HL-60/S4 treated with retinoic acid at 250 ng/mL for 4 days and 3 days (cell line): ENCODE results near the gene AHRR.
"Not testable (repeated sequence)": the region's sequence is repeated elsewhere in the genome, so short reads cannot be mapped to it uniquely, and the experiment has no call there.

Experiments used
- in situ Hi-C: fragments of 300-500 bp; cut with MboI; formaldehyde crosslinking; loops from 2 replicates; pipeline ENCODE4 v1.7.0; 2022; ENCODE audit warnings: low sequenced_read_pairs

The AHRR gene

DNA sequence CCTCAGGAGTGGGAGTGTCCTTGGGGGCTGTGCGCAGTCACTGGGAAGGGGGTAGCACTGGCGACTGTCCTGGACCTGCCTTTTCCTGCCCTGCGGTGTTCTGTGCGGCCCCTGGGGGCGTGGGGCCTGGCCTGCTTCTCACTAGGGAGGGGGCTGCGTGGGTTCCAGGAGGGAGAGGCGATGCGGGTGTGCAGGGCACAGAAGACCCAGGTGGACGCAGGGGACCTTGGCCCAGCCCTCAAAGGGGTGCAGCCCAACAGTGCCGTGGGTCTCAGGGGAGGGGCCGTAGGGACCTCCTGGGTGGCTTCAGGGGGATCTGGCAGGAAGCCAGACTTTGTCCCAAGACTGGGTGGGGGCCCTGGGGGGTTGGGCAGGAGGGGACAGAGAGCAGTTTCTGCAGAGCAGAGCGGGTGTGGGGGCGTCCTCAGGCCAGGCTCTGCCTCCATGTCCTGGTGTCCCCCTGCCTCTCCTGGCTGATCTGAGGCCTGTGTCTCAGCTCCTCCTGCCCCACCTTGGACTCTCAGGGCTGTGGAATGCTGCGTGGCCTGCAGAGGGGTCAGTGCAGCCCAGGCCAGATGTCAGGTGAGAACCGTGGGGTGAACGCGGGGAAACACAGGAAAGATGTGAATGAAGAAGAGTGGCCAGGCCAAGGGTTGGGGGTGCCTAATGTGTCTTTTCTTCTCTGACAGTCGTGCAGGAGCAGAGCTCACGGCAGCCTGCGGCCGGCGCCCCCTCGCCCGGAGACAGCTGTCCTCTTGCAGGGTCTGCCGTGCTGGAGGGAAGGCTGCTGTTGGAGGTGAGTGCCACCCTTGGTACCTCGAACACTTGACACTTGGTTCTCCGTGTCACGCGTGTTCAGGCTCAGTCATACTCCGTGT is 54.6 kb downstream of the AHRR start:
- in situ Hi-C loops: no loop called here

DNA sequence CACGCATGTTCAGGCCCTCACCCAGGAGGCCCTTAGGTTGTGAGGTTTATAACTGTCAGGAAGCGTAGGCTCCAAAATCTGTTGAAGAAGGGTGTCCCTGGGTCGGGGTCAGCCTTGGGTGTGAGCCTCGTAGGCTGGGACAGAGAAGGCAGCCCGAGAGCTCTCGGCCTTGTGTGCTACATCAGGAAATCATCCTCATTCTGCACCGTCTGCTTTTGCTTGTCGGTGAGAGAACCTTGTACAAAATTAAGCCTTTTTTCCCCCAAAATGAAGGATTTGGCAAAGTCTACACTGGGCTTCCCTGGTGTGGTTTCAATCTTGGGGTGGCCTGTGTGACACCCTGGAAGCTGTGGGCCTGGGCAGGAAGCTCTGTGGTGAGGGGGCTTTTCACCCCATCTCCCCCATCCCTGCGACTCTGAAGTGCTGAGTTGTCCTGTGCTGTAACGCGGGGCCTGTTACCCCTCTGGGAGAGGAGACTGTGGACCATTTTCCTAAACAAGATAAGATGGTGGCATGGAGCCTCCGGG is 55.3 kb downstream of the AHRR start:
- in situ Hi-C loops: no loop called here

DNA sequence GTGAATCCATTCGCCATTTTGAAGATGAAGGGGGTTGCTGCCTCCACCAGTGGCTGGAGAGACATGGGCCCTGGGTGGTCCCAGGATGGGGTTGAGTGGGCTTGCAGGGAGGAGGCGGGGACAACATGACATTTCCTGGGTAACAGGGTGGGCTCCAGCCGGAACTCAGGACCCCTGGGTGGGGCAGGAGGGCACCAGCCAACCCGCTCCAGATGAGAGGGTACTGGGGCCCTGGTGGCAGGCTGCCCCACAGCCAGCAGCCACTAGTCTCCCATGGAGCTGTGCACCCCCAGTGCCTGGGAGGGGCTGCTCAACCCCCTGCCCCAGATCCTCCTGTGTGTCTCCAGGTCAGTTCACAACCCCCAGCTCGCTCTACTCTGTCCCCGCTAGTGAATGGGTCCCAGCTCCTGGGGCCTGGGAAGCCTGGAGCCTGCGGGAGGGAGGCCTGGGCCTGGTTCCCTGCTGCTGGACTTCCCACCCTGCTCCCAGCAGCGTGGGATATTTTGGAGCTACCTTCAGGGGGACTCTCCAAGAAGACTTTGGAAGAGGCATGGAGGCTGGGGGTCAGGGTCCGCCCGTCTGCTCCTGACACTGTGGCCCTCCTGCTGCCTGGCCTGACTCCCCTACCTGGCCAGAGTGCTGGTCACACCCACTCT is 55.9 kb downstream of the AHRR start:
- in situ Hi-C loops: no loop called here

DNA sequence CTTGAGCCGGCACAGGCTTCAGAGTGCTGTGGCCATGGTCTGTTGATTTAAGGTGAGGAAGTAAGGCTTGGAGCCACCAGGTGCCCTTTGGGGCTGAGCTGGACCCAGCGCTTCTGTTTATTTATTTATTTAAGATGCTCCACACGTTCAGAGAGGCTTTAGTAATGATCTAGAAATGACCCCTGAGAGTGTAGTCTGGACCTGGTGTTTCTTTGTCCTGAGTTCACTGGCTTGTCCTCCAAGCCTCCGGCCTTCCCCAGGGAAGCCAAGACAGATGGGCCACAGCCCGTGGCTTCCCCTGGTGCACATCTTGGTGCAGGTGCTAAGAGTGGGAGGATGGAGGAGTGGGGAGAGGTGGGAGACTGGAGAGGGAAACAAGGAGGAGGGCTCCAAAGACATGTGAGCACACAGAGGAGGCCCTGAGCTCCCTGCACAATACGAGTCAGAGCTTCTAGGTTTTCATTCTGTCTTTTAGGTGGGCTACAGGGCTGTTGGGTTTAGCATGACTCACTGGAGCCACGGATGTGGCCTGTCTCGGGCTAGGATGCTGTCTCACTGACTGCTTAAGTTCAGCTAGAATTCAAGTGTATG is 56.9 kb downstream of the AHRR start:
- in situ Hi-C loops: no loop called here

DNA sequence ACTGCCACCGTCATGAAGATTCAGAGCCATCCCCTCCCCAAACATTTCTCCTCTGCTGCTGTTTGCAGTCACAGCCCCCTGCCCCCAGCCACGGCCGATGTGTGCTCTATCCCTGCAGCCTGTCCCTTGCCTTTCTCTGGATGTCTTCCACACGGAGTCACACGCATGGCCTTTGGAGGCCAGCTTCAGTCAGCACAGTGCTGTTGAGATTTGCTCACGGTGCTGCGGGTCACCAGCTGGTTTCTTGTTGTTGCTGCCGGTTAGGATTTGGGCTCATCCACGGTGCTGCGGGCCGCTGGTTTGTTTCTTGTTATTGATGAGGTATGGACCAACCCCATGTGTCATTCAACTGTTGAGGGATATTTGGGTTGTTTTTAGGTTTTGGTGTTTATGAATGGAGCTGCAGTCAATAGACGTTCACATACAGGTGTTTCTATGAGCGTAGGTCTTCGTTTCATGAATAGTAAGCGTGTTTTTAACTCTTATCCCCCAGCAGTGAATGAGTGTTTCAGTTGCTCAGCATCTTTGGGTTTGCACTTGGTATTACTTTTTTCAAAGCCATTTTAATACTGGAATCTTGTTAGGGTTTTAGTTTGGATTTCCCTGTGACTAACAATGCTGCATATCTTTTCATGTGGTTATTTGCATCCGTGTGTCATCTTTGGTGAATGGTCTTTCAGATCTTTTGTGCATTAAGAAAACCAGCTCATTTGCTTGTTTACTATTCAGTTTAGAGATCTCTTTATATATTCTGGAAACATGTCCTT is 57.6 kb downstream of the AHRR start:
- in situ Hi-C loops: no loop called here

DNA sequence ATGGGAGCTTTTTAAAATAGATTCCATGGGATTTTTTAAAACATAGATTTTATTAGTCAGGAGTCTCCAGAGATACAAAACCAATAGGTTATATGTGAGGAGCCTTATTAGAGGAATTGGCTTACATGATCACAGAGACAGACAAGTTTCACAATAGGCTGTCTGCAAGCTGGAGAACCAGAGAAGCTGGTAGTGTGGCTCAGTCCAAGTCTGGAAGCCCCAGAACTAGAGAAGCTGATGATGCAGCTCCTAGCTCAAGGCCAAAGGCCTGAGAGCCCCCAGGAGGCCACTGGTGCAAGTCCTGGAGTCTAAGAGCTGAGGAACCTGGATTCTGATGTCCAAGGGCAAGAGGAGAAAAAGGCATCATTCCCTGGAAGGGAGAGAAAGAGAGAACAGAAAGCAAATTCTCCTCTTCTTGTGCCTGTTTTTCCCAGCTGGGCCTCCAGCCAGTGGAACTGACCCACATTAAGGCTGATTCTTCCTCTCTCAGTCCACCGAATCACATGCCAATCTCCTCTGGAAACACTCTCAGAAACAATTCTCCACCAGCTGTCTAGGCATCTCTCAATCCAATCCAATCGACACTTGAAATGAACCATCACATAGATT is 59.3 kb downstream of the AHRR start:
- in situ Hi-C loops: no loop called here

DNA sequence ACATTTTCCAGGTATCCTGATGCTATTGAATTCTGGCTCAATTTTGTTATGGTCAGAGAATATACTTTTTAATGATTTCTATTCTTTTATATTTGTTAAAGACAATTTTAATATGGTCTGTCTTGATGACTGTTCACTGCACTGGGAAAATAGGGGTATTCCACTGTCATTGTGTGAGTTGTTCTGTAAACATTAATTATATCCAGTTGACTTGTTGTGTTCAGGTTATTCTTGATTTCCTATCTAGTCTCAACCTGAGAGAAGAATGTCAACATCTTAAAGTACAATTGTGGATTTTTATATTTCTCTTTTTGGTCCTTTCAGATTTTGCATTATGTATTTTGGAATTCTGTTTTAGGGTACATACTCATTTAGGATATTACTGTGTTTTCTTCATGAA is 61.6 kb downstream of the AHRR start:
- in situ Hi-C loops: no loop called here

DNA sequence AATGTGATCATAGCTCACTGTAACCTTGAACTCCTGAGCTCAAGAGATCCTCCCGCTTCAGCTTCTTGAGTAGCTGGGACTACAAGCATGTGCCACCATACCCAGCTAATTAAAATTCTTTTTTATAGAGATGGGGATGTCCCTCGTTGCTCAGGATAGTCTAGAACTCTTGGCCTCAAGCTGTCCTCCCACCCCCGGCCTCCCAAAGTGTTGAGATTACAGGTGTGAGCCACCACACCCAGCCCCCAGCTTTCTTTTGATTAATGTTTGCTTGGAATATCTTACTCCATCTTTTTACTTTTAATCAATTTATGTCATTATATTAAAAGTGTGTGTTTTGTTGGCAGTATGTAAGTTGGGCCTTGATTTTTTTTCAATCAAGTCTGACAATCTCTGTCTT is 62.1 kb downstream of the AHRR start:
- in situ Hi-C loops: no loop called here

DNA sequence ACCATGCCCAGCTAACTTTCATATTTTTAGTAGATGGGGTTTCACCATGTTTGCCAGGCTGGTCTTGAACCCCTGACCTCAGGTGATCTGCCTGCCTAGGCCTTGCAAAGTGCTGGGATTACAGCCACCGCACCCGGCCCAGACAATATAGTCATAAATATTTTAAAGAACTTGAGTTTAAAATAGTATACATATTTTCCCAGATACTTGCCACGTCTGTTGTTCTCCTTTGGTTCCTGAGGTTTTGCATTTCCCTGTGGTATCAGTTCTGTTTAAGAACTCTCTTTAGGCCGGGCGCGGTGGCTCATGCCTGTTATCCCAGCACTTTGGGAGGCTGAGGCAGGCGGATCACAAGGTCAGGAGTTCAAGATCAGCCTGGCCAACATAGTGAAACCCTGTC is 63.1 kb downstream of the AHRR start:
- in situ Hi-C loops: not testable (repeated sequence)

DNA sequence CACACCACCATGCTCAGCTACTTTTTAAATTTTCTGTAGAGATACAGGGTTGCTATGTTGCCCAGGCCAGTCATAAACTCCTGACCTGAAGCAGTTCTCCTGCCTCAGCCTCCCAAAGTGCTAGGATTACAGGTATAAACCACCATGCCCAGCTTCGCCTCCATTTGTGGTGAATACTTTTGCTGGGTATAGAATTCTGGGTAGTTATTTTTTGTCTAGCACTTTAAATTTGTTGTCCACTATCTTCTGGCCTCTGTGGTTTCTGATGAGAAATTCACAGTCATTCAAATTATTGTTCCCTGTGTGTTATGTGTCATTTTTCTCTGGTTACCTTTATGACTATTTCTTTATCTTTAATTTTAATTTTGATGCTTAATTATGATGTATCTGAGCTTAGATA is 63.8 kb downstream of the AHRR start:
- in situ Hi-C loops: no loop called here

DNA sequence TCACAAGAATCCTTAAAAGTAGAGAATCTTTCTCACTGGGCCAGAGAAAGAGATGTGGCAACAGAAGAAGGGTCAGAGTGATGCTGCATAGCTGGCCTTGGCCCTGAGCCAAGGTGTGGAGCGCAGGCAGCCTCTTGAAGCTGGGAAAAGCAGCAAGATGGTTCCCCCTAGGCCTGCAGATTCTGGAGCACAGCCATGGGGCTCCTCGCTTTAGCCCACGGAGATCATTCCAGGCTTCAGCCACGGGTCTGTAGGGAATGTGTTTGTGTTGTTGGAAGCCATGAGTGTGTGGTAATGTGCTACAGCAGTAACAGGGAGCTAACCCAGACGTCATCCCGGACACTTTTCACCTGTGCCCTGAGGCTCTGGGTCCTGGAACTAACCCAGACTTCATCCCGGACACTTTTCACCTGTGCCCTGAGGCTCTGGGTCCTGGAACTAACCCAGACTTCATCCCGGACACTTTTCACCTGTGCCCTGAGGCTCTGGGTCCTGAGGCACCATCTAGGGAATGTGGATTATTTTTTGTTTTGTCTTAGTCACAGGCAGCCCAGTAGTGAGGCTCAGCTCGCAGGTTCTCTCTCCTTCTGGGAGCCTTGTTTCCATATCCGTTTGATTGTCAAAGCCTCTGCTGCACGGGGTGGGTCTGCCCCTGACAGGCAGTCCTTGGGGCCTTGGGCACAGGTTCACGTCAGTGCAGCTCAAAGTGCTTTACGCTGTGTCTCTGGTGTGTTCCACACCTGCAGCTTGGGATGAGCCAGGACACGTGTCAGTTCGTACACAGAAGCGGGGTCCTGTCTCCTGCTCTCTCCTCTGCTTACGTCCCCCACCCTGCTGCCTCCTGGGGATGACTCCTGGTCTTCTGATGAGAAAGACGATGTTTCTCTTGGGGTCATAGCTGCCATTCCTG is 65.2 kb downstream of the AHRR start:
- in situ Hi-C loops: no loop called here

DNA sequence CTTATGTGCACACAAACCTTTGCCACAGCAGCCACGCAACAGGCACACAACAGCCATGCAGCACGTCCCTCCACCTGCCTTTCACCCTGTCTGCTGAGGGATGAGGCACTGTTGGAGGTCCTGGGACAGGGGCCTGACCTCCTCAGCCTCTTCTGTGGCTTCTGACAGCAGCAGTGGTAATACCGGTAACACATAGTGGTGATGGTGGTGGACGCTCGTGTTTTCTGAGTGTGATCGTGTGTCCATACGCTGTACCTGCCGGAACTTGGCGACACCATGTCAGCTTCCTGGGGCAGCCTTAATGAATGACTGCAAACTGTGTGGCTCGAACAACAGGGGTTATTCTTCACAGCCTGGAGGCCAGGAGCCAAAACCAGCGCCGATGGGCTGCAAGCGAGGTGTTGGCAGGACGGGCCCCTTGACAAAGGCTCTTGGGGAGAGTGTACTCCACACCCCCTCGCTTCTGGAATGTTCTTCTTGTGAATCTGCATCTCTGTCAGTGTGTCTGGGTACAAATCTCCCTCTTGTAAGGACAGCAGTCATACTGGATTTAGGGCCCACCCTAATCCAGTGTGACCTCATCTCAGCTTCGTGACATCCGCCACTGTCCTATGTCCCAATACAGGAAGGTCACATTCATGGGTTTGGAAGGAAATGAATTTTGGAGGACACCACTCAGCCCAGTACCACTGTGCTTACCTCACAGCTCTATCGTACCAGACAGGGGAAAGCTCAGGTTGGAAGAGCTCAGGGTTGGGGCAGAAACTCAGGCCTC is 66.2 kb downstream of the AHRR start:
- in situ Hi-C loops: no loop called here

DNA sequence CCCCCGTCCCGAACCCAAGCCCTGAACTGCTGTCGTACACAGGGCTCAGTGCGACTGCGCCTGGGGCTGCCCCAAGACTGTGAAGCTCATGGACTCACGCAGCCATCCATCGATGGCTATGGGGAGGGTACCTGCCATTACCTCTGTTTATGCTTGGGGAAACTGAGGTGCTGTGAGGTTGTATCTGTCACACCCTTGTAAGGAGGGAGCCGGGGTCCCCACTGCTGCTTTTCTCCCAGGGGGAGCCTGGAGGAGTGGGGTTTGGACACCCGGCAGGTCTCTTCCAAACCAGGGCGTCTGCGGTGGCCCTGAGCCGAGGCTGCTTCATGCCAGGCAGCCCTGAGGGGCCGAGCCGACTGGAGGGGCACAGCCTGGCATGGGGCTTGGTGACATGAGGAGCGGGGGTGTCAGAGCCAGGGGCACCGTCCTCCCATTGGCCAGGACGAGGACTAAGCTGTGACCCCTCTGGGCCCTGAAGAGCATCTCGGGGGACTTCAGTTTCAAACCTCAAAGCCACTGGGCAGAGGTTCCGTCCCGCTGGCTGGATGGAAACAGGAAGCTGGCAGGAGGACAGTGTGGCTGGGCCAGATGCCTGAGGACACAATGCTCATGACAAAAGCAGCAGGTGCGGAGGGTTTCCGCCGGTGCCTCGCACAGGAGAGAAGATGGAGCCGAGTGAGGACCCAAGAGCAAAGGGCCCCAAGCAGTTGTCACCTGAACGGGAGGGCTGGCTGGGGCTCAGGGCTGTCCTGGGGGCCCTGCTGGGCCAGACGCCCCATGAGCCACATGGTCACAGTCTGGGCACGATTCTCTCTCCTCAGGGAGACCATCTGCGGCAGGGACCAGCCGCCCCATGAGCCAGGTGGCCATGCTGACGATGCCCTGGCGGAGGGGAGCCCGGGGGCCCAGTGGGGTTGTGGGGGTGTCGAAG is 67.0 kb downstream of the AHRR start:
- in situ Hi-C loops: no loop called here

DNA sequence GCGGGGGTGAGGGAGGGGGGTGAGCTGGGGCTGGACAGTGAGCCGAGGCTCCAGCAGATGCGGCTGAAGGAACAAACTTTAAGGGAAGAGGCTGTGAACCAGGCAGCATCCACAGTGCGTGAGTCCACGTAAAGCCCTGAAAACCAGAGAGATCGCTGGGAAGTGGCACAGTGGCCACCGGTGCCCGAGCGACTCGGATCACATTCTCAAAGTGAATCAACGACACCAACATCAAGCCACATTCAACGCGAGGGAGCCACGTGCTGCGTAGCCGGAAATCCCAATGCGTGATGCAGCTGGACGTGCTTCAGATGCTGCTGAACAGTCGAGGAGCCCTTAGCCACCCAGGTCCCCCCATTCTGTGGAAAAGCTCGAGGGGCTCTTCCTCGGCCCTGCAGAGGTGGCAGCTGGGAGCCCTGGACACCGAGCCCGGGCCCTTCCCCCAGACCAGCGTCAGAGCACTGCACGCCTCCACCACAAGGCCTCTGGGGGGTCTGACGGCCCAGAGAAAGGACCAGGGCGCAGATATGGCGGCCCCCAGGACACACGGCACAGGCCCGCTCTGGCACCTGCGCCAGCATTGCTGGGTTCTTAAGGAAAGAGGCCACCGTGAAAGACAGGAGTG is 67.8 kb downstream of the AHRR start:
- in situ Hi-C loops: no loop called here

DNA sequence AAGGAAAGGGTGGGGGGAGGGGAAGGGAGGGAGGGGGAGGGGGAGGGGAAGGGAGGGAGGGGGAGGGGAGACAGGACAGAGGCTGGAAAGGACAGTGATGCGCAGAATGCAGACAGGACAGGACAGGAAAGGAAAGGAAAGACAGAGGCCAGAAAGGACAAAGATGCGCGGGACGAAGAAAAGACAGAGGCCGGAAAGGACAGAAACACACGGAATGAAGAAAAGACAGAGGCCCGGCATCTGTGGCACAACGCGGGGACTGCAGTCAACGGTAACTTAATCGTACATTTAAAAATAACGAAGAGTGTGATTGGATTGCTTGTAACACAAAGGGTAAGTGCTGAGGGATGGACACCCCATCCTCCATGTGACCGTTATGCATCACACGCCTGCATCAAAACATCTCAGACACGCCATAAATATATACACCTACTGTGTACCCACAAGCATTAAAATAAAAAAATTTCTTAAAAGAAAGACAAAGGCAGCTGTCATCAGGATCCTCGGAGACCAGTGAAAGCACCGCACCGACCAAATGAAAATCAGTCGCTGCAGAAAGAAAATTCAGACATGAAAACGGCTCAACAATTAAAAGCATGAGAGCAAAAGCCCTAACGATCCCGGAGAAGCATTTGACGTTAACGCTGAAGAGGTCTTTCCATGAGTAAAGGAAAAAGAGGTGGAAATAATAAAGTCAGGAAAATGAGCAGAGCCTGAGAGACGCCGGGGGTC is 68.5 kb downstream of the AHRR start:
- in situ Hi-C loops: no loop called here

DNA sequence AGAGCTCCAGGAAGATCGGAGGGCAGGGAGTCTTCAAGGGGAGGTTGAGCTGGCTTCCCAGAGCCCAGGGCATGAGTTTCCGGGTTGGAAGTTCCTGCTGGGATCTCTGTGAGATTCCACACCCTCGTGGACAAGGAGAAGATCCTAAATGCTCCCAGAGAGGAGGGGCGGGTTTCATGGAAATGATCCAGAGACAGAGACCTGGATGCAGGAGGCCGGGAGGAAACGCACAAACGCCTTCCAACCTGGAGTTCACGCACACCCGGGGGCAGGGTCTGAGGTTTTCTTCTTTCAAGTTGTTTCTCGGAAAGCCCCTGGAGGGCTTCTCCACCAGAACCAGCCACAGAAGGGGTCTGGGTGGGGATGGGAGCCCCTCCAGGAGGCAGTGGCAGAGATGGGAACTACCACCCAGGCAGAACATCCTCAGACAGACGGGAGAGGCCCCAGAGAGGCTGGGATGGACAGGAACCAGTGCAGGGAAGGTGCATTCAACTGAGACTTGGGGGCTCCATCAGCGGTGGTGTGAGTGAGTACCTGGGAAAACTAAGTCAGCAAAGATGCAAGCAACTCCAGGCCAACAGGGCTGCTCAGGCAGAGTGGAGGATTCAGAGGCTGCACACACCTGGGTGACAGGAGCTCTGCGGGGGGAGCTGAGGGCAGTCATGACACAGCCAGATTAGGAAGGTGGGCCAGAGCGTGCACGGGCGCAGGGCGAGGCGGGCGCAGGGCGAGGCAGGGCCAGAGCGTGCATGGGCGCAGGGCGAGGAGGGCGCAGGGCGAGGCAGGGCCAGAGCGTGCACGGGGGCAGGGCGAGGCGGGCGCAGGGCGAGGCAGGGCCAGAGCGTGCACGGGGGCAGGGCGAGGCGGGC is 69.3 kb downstream of the AHRR start:
- in situ Hi-C loops: no loop called here
